GM23248 (cell line): Measurements from ENCODE around the gene ZNF283. TPM values are rescaled to one million over a fixed set of nuclear protein-coding genes. Genes with fewer than 3 reads are reported as not detected.

Source experiments
- DNase-seq: peaks from one replicate; pipeline ENCODE4 v3.0.0-alpha.2; 2015
- H2AFZ ChIP-seq: fragments of 200-600 bp; sonication (generic); 2 replicates; pipeline ENCODE4 v1.6.1; 2016; ENCODE audit warnings: antibody characterized with exemption
- H3F3A ChIP-seq: fragments of 200-600 bp; sonication (generic); 2 replicates; pipeline ENCODE4 v1.6.1; 2016; ENCODE audit warnings: mild to moderate bottlenecking, antibody characterized with exemption, mixed run types; ENCODE audit not compliant: insufficient read depth
- H3K27ac ChIP-seq: fragments of 200-600 bp; sonication (generic); 2 replicates; pipeline ENCODE4 v1.5.1; 2016; ENCODE audit warnings: mild to moderate bottlenecking
- H3K27me3 ChIP-seq: fragments of 200-600 bp; sonication (generic); replicated peaks from 2 replicates; pipeline ENCODE4 v1.6.1; 2016; ENCODE audit warnings: mild to moderate bottlenecking; ENCODE audit not compliant: insufficient read depth
- H3K36me3 ChIP-seq: fragments of 200-600 bp; sonication (generic); 2 replicates; pipeline ENCODE4 v1.6.1; 2016; ENCODE audit warnings: low read depth, mild to moderate bottlenecking
- H3K4me1 ChIP-seq: fragments of 200-600 bp; sonication (generic); 2 replicates; pipeline ENCODE4 v1.6.1; 2016; ENCODE audit warnings: mild to moderate bottlenecking; ENCODE audit not compliant: insufficient read depth
- H3K4me2 ChIP-seq: fragments of 200-600 bp; sonication (generic); one replicate; pipeline ENCODE4 v1.6.1; 2016; ENCODE audit warnings: mild to moderate bottlenecking; ENCODE audit not compliant: unreplicated experiment
- H3K4me3 ChIP-seq: fragments of 200-600 bp; sonication (generic); 2 replicates; pipeline ENCODE4 v1.5.1; 2016; ENCODE audit warnings: mild to moderate bottlenecking
- H3K79me2 ChIP-seq: fragments of 200-600 bp; sonication (generic); 2 replicates; pipeline ENCODE4 v1.6.1; 2016; ENCODE audit warnings: mild to moderate bottlenecking; ENCODE audit not compliant: insufficient read depth
- H3K9ac ChIP-seq: fragments of 200-600 bp; sonication (generic); 2 replicates; pipeline ENCODE4 v1.6.1; 2016; ENCODE audit warnings: mild to moderate bottlenecking
- H3K9me2 ChIP-seq: fragments of 200-600 bp; sonication (generic); 2 replicates; pipeline ENCODE4 v1.6.1; 2016; ENCODE audit warnings: mixed run types, mild to moderate bottlenecking, moderate library complexity; ENCODE audit not compliant: insufficient read depth
- H3K9me3 ChIP-seq: fragments of 200-600 bp; sonication (generic); one replicate; pipeline ENCODE4 v1.6.1; 2017; ENCODE audit warnings: low read depth
- H4K20me1 ChIP-seq: fragments of 200-600 bp; sonication (generic); 2 replicates; pipeline ENCODE4 v1.6.0; 2016; ENCODE audit not compliant: insufficient read depth
- EZH2 ChIP-seq: fragments of 200-600 bp; sonication (generic); IDR thresholded peaks from 2 replicates; pipeline ENCODE4 v1.6.1; 2018; ENCODE audit warnings: antibody characterized with exemption, mild to moderate bottlenecking; ENCODE audit not compliant: insufficient read depth, poor library complexity, severe bottlenecking
- EZH2phosphoT487 ChIP-seq: fragments of 200-600 bp; sonication (generic); IDR thresholded peaks from 2 replicates; pipeline ENCODE4 v1.6.1; 2018; ENCODE audit warnings: antibody characterized with exemption, moderate library complexity, mild to moderate bottlenecking, low read depth; ENCODE audit not compliant: insufficient read depth
- WGBS, 2 experiments: methylation state at CpG; one replicate each; pipeline ENCODE4 v1.1.6; 2015 to 2017; ENCODE audit warnings: low lambda C conversion rate in 2 of 2, low coverage in 1 of 2; ENCODE audit errors: missing lambda C conversion rate in 2 of 2; 5-methylcytosine and 5-hydroxymethylcytosine counted together
- in situ Hi-C: fragments of 300-500 bp; cut with MboI; formaldehyde crosslinking; loops from 2 replicates; pipeline ENCODE4 v1.15.0; 2020
- polyA plus RNA-seq: library from polyadenylated mRNA; unstranded; fragments of >200 nt; fragmentation: Nextera tagmentation; extraction: Ambion mirVana; gene quantifications from 2 replicates; pipeline ENCODE4 v1.2.1, GENCODE V29; 2016
- total RNA-seq: library from RNA; depleted of rRNA; stranded (reverse); fragments of >200 nt; shearing (Covaris generic); gene quantifications from 2 replicates; pipeline ENCODE4 v1.2.3, GENCODE V29; 2014

ZNF283 gene
- total and polyA plus RNA-seq, 2 experiments from 2014 or later = 4.6 to 12.1 TPM

DNA sequence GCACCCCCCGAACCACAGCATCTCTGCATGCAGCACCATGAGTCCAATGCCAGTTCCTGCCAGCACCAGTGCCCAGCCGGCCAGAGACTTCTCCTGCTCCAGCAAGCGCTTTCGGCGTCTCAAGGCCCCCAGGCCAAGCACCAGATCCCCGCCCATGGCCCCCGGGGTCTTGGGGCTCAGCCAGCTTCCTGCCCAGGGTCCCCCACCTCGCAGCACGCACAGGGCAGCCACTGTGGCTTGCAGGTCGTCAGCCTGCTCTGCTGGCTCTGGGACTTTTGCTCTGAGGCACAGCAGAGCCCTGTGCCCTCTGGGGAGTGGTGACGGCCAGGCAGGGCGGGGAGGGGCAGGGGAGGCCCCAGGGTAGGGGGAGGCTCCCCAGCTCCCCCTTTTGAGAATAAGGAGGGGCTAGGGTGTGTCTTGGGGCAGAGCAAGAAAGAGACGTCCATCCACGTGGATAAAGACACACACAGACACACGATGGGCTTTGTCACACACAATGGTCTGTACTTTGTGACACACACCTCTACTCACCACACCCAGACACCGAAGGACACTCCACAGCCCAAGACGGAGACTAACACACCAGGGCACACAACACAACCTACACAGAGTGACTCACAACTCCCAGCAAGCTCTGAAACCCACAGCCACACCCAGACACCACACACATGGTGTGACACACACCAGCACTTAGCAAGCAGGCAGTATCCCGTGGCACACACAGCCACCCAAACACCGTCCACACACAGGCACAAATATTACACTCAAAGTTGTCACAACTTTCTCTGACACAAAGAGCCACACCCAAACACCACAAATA lies 46.2 kb upstream of the ZNF283 start, which contains the start of gene KCNN4:
TSS of gene KCNN4 (minus strand) at position 268 of the 820 bp plus-strand sequence. CDS start at position 156, 112 bp downstream.
- no peaks in the 10 kb centered on the region for H3K9me2 ChIP-seq
- H3K4me2 ChIP-seq = peak within 1 kb of the TSS; percentile 69
- H2AFZ ChIP-seq = peak within 1 kb of the TSS; percentile 58
- H3K36me3 ChIP-seq = no peaks in the 10 kb centered on the region
- TF ChIP-seq EZH2 (no peak), EZH2phosphoT487 (no peak)
- DNase-seq = peak; percentile 85
- no peaks in the 10 kb centered on the region for H4K20me1 ChIP-seq
- 14 to 16% methylated on average over 18 to 19 of the region's 19 CpGs for WGBS, 2 experiments
- H3K4me3 ChIP-seq = peak within 1 kb of the TSS; percentile 65
- H3K4me1 ChIP-seq = peaks cover 41% of the 10 kb centered on the region
- in situ Hi-C loops = no loop called here
- no peaks in the 10 kb centered on the region; the same call in 1 of the 2 replicates for H3K79me2 ChIP-seq
- no peaks in the 10 kb centered on the region for H3K27me3 ChIP-seq
- no peaks in the 10 kb centered on the region; the same call in 1 of the 2 replicates for H3F3A ChIP-seq
- H3K9ac ChIP-seq = peak within 1 kb of the TSS; percentile 72
- no peaks in the 10 kb centered on the region for H3K9me3 ChIP-seq
- H3K27ac ChIP-seq = peak within 1 kb of the TSS; percentile 24; the same call in 1 of the 2 replicates

DNA sequence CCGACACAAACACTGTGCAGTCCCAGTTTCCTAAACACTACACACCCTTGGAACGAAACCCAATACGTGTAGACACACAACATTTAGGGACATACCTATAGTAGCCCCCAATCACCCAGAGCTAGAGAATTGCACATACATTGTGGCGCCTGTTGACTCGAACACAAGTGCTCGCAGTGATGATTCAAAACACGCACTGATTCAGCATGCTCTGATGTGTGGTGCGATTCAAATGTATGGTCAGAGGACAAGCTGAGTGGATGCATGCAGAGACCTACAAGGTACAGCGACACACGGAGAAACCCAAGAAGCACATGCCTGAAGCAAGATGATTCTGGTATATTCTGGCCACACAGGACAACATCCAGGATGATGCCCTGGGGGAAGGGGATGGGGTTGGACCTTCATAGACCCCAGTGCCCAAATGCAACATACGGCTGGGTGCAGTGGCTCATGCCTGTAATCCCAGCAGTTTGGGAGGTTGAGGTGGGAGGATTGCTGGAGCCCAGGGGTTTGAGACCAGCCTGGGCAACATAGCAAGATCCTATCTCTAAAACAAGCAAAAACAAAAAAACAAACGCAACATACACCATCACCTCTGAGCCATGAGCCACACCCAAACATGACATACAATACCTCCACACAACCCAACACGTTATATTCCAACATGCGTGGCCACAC lies 45.4 kb upstream of the ZNF283 start:
- no peak overlapping the region for H3K4me3 ChIP-seq
- H3K27me3 ChIP-seq = no peaks in the 10 kb centered on the region
- 85 to 87% methylated on average over 14 of the region's 14 CpGs for WGBS, 2 experiments
- no peaks in the 10 kb centered on the region for H3K9me2 ChIP-seq
- no peak for TF ChIP-seq EZH2
- TF ChIP-seq EZH2phosphoT487 = no peak
- no peaks in the 10 kb centered on the region for H3K36me3 ChIP-seq
- no peaks in the 10 kb centered on the region for H4K20me1 ChIP-seq
- peak overlapping the region; percentile 24; the same call in 1 of the 2 replicates for H3K27ac ChIP-seq
- no peaks in the 10 kb centered on the region for H3K9me3 ChIP-seq
- in situ Hi-C loops = no loop called here
- H3K4me1 ChIP-seq = peaks cover 41% of the 10 kb centered on the region
- peak overlapping the region; percentile 69 for H3K4me2 ChIP-seq
- no peaks in the 10 kb centered on the region; the same call in 1 of the 2 replicates for H3F3A ChIP-seq
- H2AFZ ChIP-seq = 0 out of 2 replicates have a peak overlapping the region, but pooled peaks have one; percentile 58
- no peak for DNase-seq
- peak overlapping the region; percentile 72 for H3K9ac ChIP-seq
- H3K79me2 ChIP-seq = no peaks in the 10 kb centered on the region; the same call in 1 of the 2 replicates

DNA sequence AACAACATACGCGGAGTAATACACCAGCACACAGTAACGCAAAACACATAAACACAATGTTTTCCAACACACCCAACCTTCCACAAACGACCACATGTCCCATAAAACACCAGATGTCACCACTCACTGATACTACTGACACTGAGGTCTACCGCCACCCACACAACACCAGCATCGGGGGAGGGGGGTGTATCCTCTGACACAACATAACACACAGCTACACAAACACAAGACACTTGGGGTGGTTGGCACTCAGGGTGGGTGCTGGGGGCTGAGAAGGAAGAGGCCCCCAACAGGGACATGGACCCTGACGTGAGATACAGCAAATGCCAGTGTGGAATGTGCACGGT lies 44.8 kb upstream of the ZNF283 start:
- no peaks in the 10 kb centered on the region for H3K9me3 ChIP-seq
- no peak for DNase-seq
- in situ Hi-C loops = no loop called here
- TF ChIP-seq EZH2phosphoT487 (no peak), EZH2 (no peak)
- H3K4me1 ChIP-seq = peaks cover 41% of the 10 kb centered on the region
- no peaks in the 10 kb centered on the region for H3K27me3 ChIP-seq
- no peak overlapping the region for H3K9ac ChIP-seq
- no peak overlapping the region for H3K27ac ChIP-seq
- H3K4me3 ChIP-seq = no peak overlapping the region
- no peak overlapping the region for H2AFZ ChIP-seq
- no peaks in the 10 kb centered on the region for H3K9me2 ChIP-seq
- 27 to 30% methylated on average over 8 of the region's 8 CpGs for WGBS, 2 experiments
- H3K79me2 ChIP-seq = no peaks in the 10 kb centered on the region; the same call in 1 of the 2 replicates
- no peak overlapping the region for H3K4me2 ChIP-seq
- no peaks in the 10 kb centered on the region for H4K20me1 ChIP-seq
- H3K36me3 ChIP-seq = no peaks in the 10 kb centered on the region
- no peaks in the 10 kb centered on the region; the same call in 1 of the 2 replicates for H3F3A ChIP-seq

DNA sequence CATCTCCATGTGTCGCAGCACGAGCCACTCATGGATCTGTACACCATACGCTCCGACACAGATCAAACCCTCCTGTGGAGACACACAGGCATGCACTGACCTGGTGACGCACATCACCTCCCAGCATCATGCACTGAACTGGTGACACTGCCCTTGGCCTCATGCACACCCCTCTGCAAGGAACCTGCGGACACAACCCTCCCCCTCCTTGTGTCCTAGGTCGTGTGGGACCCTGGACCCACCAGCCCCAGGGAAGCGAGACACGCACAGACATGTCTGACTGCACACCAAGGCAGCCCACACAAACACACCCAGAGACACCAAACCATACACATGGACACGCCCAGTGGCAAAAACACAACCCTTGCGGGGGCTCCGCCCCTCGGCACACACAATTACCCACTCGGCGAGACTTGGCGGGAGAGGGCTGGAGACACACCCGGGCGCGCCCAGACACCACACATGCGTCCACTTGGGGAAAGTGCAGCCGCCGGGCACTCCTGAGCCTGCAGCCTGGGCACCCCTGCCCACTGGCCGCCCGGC lies 44.4 kb upstream of the ZNF283 start:
- H3K4me1 ChIP-seq = peaks cover 36% of the 10 kb centered on the region

More for the DNA sequence above, 44.4 kb upstream of the ZNF283 start:
- Histone ChIP-seq H3K79me2 (no peaks in the 10 kb centered on the region; the same call in 1 of the 2 replicates), H4K20me1 (no peaks in the 10 kb centered on the region), H3K4me2 (no peak overlapping the region), H3K27me3 (no peaks in the 10 kb centered on the region), H3K27ac (no peak overlapping the region), H3F3A (no peaks in the 10 kb centered on the region; the same call in 1 of the 2 replicates), H3K4me3 (no peak overlapping the region), H2AFZ (no peak overlapping the region), H3K36me3 (no peaks in the 10 kb centered on the region), H3K9ac (no peak overlapping the region), H3K9me2 (no peaks in the 10 kb centered on the region), H3K9me3 (no peaks in the 10 kb centered on the region)
- no peak for DNase-seq
- 63 to 64% methylated on average over 24 of the region's 24 CpGs for WGBS, 2 experiments
- no peak for TF ChIP-seq EZH2
- TF ChIP-seq EZH2phosphoT487 = no peak
- in situ Hi-C loops = no loop called here
